Stomach smooth muscle (tissue), 2 donors: ENCODE results near the gene LRRC42.

Source experiments
- H3K27ac ChIP-seq: one replicate; pipeline ENCODE4 v1.7.0; 2013; ENCODE audit warnings: mild to moderate bottlenecking, low read length, inconsistent platforms
- H3K27me3 ChIP-seq, 2 donors: one replicate each; pipeline ENCODE4 v1.7.0; 2013; ENCODE audit warnings: low read length in 2 of 2; ENCODE audit not compliant: insufficient read depth in 2 of 2, control insufficient read depth in 1 of 2
- H3K36me3 ChIP-seq, 2 donors: one replicate each; pipeline ENCODE4 v1.7.0; 2013; ENCODE audit warnings: low read length in 2 of 2; ENCODE audit not compliant: control insufficient read depth in 2 of 2, insufficient read depth in 2 of 2
- H3K4me1 ChIP-seq: one replicate; pipeline ENCODE4 v1.7.0; 2013; ENCODE audit warnings: low read length; ENCODE audit not compliant: control insufficient read depth, insufficient read depth
- H3K4me3 ChIP-seq, 2 donors: one replicate each; pipeline ENCODE4 v1.7.0; 2013; ENCODE audit warnings: low read length in 2 of 2
- H3K9ac ChIP-seq, 2 donors: one replicate each; pipeline ENCODE4 v1.7.0; 2013; ENCODE audit warnings: low read length in 2 of 2, mild to moderate bottlenecking in 1 of 2
- H3K9me3 ChIP-seq, 2 donors: one replicate each; pipeline ENCODE4 v1.7.0; 2013; ENCODE audit warnings: low read length in 2 of 2; ENCODE audit not compliant: control insufficient read depth in 2 of 2
- donor health status: healthy.
- donor health status: Pancreatic carcinoma.

LRRC42 gene

GRCh38 chr1:53951697-53952096 is 5.5 kb downstream of the LRRC42 start:
- Histone ChIP-seq H3K9me3 (no peaks in the 10 kb centered on the region), H3K27me3 (no peaks in the 10 kb centered on the region), H3K9ac (no peak overlapping the region), H3K4me1 (peaks cover 20% of the 10 kb centered on the region), H3K36me3 (peaks cover 6 to 9% of the 10 kb centered on the region in 2 donors), H3K4me3 (no peak overlapping the region), H3K27ac (no peak overlapping the region)

- H3K4me1 ChIP-seq = peaks cover 8% of the 10 kb centered on the region
- H3K36me3 ChIP-seq = peaks cover 9 to 15% of the 10 kb centered on the region in 2 donors
- no peaks in the 10 kb centered on the region for H3K9me3 ChIP-seq
- H3K27me3 ChIP-seq = no peaks in the 10 kb centered on the region
- H3K9ac ChIP-seq = no peak overlapping the region
- no peak overlapping the region for H3K27ac ChIP-seq
- no peak overlapping the region for H3K4me3 ChIP-seq
Observed at GRCh38 chr1:53954128-53954527, 8.0 kb downstream of the LRRC42 start.

- H3K36me3 ChIP-seq = peaks cover 23% of the 10 kb centered on the region in 2 donors
- no peaks in the 10 kb centered on the region for H3K27me3 ChIP-seq
- peak overlapping the region in 1 of 2 donors; percentile 14 for H3K9ac ChIP-seq
- H3K27ac ChIP-seq = no peak overlapping the region
- no peak overlapping the region for H3K4me3 ChIP-seq
- H3K9me3 ChIP-seq = no peaks in the 10 kb centered on the region
- H3K4me1 ChIP-seq = peaks cover 5% of the 10 kb centered on the region
Observed at GRCh38 chr1:53956308-53957168, 10.4 kb downstream of the LRRC42 start.

- H3K27ac ChIP-seq = no peak overlapping the region
- H3K9ac ChIP-seq = peak overlapping the region in 1 of 2 donors; percentile 14
- peaks cover 5% of the 10 kb centered on the region for H3K4me1 ChIP-seq
- no peaks in the 10 kb centered on the region for H3K9me3 ChIP-seq
- no peak overlapping the region for H3K4me3 ChIP-seq
- H3K27me3 ChIP-seq = no peaks in the 10 kb centered on the region
- peaks cover 19 to 27% of the 10 kb centered on the region in 2 donors for H3K36me3 ChIP-seq
Observed at GRCh38 chr1:53957194-53957818, 11.2 kb downstream of the LRRC42 start.

- H3K36me3 ChIP-seq = peaks cover 36 to 39% of the 10 kb centered on the region in 2 donors
- H3K9ac ChIP-seq = no peak overlapping the region
Observed at GRCh38 chr1:53959664-53960250, 13.6 kb downstream of the LRRC42 start.

GRCh38 chr1:53962395-53962794 is 16.2 kb downstream of the LRRC42 start:
- Histone ChIP-seq H3K9ac (no peak overlapping the region), H3K4me1 (no peaks in the 10 kb centered on the region), H3K36me3 (peaks cover 44 to 53% of the 10 kb centered on the region in 2 donors), H3K9me3 (no peaks in the 10 kb centered on the region), H3K4me3 (no peak overlapping the region), H3K27me3 (no peaks in the 10 kb centered on the region), H3K27ac (no peak overlapping the region)

More at GRCh38 chr1:53959664-53960250, 13.6 kb downstream of the LRRC42 start:
- Histone ChIP-seq H3K27me3 (no peaks in the 10 kb centered on the region), H3K9me3 (no peaks in the 10 kb centered on the region), H3K27ac (no peak overlapping the region), H3K4me3 (no peak overlapping the region), H3K4me1 (no peaks in the 10 kb centered on the region)

- no peak overlapping the region for H3K4me3 ChIP-seq
- peaks cover 46 to 54% of the 10 kb centered on the region in 2 donors for H3K36me3 ChIP-seq
- no peak overlapping the region for H3K9ac ChIP-seq
- H3K27me3 ChIP-seq = no peaks in the 10 kb centered on the region
- no peaks in the 10 kb centered on the region for H3K4me1 ChIP-seq
- H3K27ac ChIP-seq = no peak overlapping the region
- no peaks in the 10 kb centered on the region for H3K9me3 ChIP-seq
Observed at GRCh38 chr1:53963460-53963859, 17.3 kb downstream of the LRRC42 start.

- H3K27me3 ChIP-seq = no peaks in the 10 kb centered on the region
- H3K27ac ChIP-seq = no peak overlapping the region
- H3K4me1 ChIP-seq = no peaks in the 10 kb centered on the region
- peaks cover 46 to 51% of the 10 kb centered on the region in 2 donors for H3K36me3 ChIP-seq
- no peak overlapping the region for H3K4me3 ChIP-seq
- no peak overlapping the region for H3K9ac ChIP-seq
- no peaks in the 10 kb centered on the region for H3K9me3 ChIP-seq
Observed at GRCh38 chr1:53964109-53964508, 18.0 kb downstream of the LRRC42 start.

GRCh38 chr1:53966794-53967193 is 20.6 kb downstream of the LRRC42 start:
- Histone ChIP-seq H3K36me3 (peaks cover 42 to 49% of the 10 kb centered on the region in 2 donors), H3K27ac (no peak overlapping the region), H3K9ac (no peak overlapping the region), H3K9me3 (no peaks in the 10 kb centered on the region), H3K27me3 (no peaks in the 10 kb centered on the region), H3K4me3 (no peak overlapping the region), H3K4me1 (no peaks in the 10 kb centered on the region)

GRCh38 chr1:53967409-53968124 is 21.4 kb downstream of the LRRC42 start:
- H3K27ac ChIP-seq = no peak overlapping the region
- H3K4me1 ChIP-seq = no peaks in the 10 kb centered on the region
- H3K9ac ChIP-seq = no peak overlapping the region
- no peak overlapping the region for H3K4me3 ChIP-seq
- H3K36me3 ChIP-seq = peaks cover 37 to 42% of the 10 kb centered on the region in 2 donors
- H3K9me3 ChIP-seq = no peaks in the 10 kb centered on the region
- no peaks in the 10 kb centered on the region for H3K27me3 ChIP-seq
